Keratinocyte (primary cell): ENCODE data around the gene ASH1L. TPM values are rescaled to one million over a fixed set of nuclear protein-coding genes. Genes with fewer than 3 reads are reported as not detected.

Source experiments
- DNase-seq: peaks from one replicate; pipeline ENCODE4 v3.0.0-alpha.2; 2011; ENCODE audit warnings: low read depth, missing footprints, low spot score
- FAIRE-seq: peaks from 2 replicates; lab custom pipeline; 2011; peaks lifted over from hg19 to GRCh38; lab: Jason Lieb, UNC
- H2AFZ ChIP-seq: 2 replicates; pipeline ENCODE4 v1.6.0; 2012; ENCODE audit warnings: low read length, control low read depth, inconsistent platforms; ENCODE audit not compliant: control insufficient read depth
- H3K27ac ChIP-seq: 2 replicates; pipeline ENCODE4 v1.5.1; 2011; ENCODE audit warnings: low read length; ENCODE audit not compliant: control insufficient read depth, insufficient read depth
- H3K27me3 ChIP-seq: 3 replicates; pipeline ENCODE4 v1.6.0; 2011; ENCODE audit warnings: low read length; ENCODE audit not compliant: control insufficient read depth, insufficient read depth; ENCODE audit errors: extremely low read depth
- H3K36me3 ChIP-seq, 2 experiments: 2 replicates in 1 of 2; 3 replicates in 1 of 2; pipeline ENCODE4 v1.5.1; 2011; ENCODE audit warnings: low read length in 2 of 2, mild to moderate bottlenecking in 1 of 2; ENCODE audit not compliant: control insufficient read depth in 2 of 2, insufficient read depth in 2 of 2; ENCODE audit errors: extremely low read depth in 1 of 2
- H3K4me1 ChIP-seq: 3 replicates; pipeline ENCODE4 v1.5.1; 2011; ENCODE audit warnings: low read length; ENCODE audit not compliant: control insufficient read depth, insufficient read depth; ENCODE audit errors: extremely low read depth
- H3K4me2 ChIP-seq: 3 replicates; pipeline ENCODE4 v1.6.0; 2011; ENCODE audit warnings: low read depth, low read length; ENCODE audit not compliant: control insufficient read depth, insufficient read depth; ENCODE audit errors: extremely low read depth
- H3K4me3 ChIP-seq, 3 experiments: fragments of 200-600 bp in 1 of 3; sonication (generic) in 1 of 3; 2 replicates in 2 of 3; 3 replicates in 1 of 3; pipeline ENCODE4 v1.5.1; 2011 to 2016; ENCODE audit warnings: low read length in 3 of 3, mild to moderate bottlenecking in 3 of 3, control low read depth in 2 of 3, inconsistent platforms in 1 of 3, low read depth in 1 of 3, mixed read lengths in 1 of 3, mixed run types in 1 of 3, moderate library complexity in 1 of 3; ENCODE audit not compliant: control insufficient read depth in 2 of 3, insufficient read depth in 2 of 3; ENCODE audit errors: extremely low read depth in 1 of 3
- H3K79me2 ChIP-seq: 2 replicates; pipeline ENCODE4 v1.6.0; 2012; ENCODE audit warnings: low read length; ENCODE audit not compliant: control insufficient read depth, insufficient read depth
- H3K9ac ChIP-seq: 3 replicates; pipeline ENCODE4 v1.6.0; 2011; ENCODE audit warnings: low read length; ENCODE audit not compliant: control insufficient read depth, insufficient read depth; ENCODE audit errors: extremely low read depth
- H3K9me1 ChIP-seq: 3 replicates; pipeline ENCODE4 v1.6.0; 2011; ENCODE audit warnings: low read length; ENCODE audit not compliant: control insufficient read depth, insufficient read depth; ENCODE audit errors: extremely low read depth
- H3K9me3 ChIP-seq: 2 replicates; pipeline ENCODE4 v1.5.1; 2012; ENCODE audit warnings: low read depth, low read length; ENCODE audit not compliant: control insufficient read depth
- H4K20me1 ChIP-seq: 3 replicates; pipeline ENCODE4 v1.6.0; 2011; ENCODE audit warnings: low read length; ENCODE audit not compliant: control insufficient read depth, insufficient read depth; ENCODE audit errors: extremely low read depth
- CTCF ChIP-seq, 3 experiments: IDR thresholded peaks in 1 of 3; conservative IDR thresholded peaks in 1 of 3; optimal IDR thresholded peaks in 1 of 3; 2 replicates in 2 of 3; 3 replicates in 1 of 3; pipeline versions ENCODE3 to v1.5.1; 2011; ENCODE audit warnings: low read length in 3 of 3, mild to moderate bottlenecking in 3 of 3, moderate library complexity in 2 of 3, control low read depth in 1 of 3, inconsistent platforms in 1 of 3; ENCODE audit not compliant: insufficient read depth in 2 of 3; ENCODE audit errors: extremely low read depth in 1 of 3
- EZH2 ChIP-seq: IDR thresholded peaks from one replicate; pipeline ENCODE4 v1.6.1; 2012; ENCODE audit warnings: inconsistent platforms, mild to moderate bottlenecking, low read length, moderate library complexity
- dilution Hi-C: fragments of 300-500 bp; cut with MboI; formaldehyde crosslinking; loops from one replicate; pipeline ENCODE4 v1.7.0; 2020; ENCODE audit warnings: low sequenced_read_pairs; ENCODE audit not compliant: extremely low pct_ligation_motif_present
- polyA plus RNA-seq, 5 experiments: library from polyadenylated mRNA; depleted of rRNA in 3 of 5; stranded (reverse) in 3 of 5; stranded (forward) in 1 of 5; unstranded in 1 of 5; fragments of >200 nt; gene quantifications; 1 replicate in 1 of 5; 2 replicates in 3 of 5; 3 replicates in 1 of 5; pipeline versions ENCODE4 v1.2.1 to v1.2.3, GENCODE V29; 2011 to 2012; ENCODE audit warnings: missing spikeins in 2 of 5, low read depth in 1 of 5, low replicate concordance in 1 of 5

The ASH1L gene
- polyA plus RNA-seq, 1 donor (not counting 4 experiments of a cell fraction or from before 2014, with no cell fraction given) = 13.8 TPM

DNA sequence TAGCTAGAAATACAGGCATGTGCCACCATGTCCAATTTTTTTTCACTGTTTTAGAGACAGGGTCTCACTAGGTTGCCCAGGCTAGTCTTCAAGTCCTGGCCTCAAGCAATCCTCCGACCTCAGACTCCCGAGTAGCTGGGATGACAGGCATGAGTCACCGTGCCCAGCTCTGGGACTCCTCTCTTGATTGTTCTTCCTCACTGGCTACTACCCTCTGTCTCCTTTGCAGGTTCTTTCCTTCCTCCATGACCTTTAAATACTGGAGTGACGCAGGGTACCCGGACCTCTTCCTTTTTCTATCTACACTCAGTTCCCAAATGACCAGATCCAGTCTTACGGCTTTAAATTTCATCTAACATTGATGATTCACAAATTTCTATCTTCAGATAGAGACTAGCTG is 34.9 kb downstream of the ASH1L start:
- dilution Hi-C loops = no loop called here
- Histone ChIP-seq H3K36me3 (no peaks in the 10 kb centered on the region), H3K9me1 (no peaks in the 10 kb centered on the region), H3K79me2 (peaks cover 62% of the 10 kb centered on the region), H4K20me1 (no peaks in the 10 kb centered on the region), H2AFZ (no peak overlapping the region), H3K4me1 (no peaks in the 10 kb centered on the region), H3K27me3 (no peaks in the 10 kb centered on the region), H3K4me3 (no peak overlapping the region), H3K4me2 (no peak overlapping the region), H3K9ac (no peak overlapping the region), H3K27ac (no peak overlapping the region), H3K9me3 (no peaks in the 10 kb centered on the region)
- TF ChIP-seq CTCF (optimal IDR thresholded peaks at IDR 0.05 in 1 of 3, IDR thresholded peaks at IDR 0.05 in 1 of 3, conservative IDR thresholded peaks at IDR 0.05 in 1 of 3; ENCODE audit: extremely low read depth in 1 of 3, insufficient read depth in 2 of 3, low read length in 3 of 3) (no peak), EZH2 (no peak)
- DNase-seq (no peak), FAIRE-seq (no peak)

DNA sequence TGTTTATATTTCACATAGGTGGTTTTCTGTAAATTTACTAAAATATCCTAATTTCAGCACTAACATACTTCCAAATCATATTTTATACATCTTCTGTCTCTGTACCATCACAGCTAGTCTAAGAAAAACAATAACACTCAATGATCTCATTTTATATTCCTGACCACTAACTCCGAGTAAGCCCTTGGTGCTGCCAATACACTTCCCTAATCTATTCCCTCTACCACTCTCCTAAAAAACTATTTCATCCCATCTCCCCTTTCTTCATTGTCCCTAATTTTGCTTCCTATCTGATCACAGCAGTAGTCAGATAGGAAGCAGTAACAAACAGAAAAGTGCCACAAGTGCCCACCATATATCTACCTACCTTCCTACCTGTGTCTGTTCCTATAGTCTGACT is 36.2 kb downstream of the ASH1L start:
- H3K9ac ChIP-seq = no peak overlapping the region
- H2AFZ ChIP-seq = no peak overlapping the region
- FAIRE-seq (no peak), DNase-seq (no peak)
- H3K9me1 ChIP-seq = no peaks in the 10 kb centered on the region
- no peaks in the 10 kb centered on the region for H3K9me3 ChIP-seq
- no peak overlapping the region for H3K4me2 ChIP-seq
- H3K4me1 ChIP-seq = no peaks in the 10 kb centered on the region
- no peaks in the 10 kb centered on the region for H4K20me1 ChIP-seq
- no peaks in the 10 kb centered on the region for H3K27me3 ChIP-seq
- H3K27ac ChIP-seq = no peak overlapping the region
- TF ChIP-seq EZH2 (no peak), CTCF (optimal IDR thresholded peaks at IDR 0.05 in 1 of 3, IDR thresholded peaks at IDR 0.05 in 1 of 3, conservative IDR thresholded peaks at IDR 0.05 in 1 of 3; ENCODE audit: extremely low read depth in 1 of 3, insufficient read depth in 2 of 3, low read length in 3 of 3) (no peak)
- no peak overlapping the region for H3K4me3 ChIP-seq
- H3K36me3 ChIP-seq = no peaks in the 10 kb centered on the region
- H3K79me2 ChIP-seq = peaks cover 64% of the 10 kb centered on the region
- dilution Hi-C loops = no loop called here
